ENCODE measurements around the gene TMEM132C.

Gene TMEM132C

GRCh38 chr12:128537668-128538067 lies 270.7 kb downstream of the TMEM132C start:
- no peak for TF ChIP-seq CTCF (conservative IDR thresholded peaks at IDR 0.05; ENCODE audit: low read depth, low read length)
- no peak for DNase-seq (ENCODE audit: low read depth)
- H3K4me3 ChIP-seq (ENCODE audit: low read depth, low read length) = no peak overlapping the region

GRCh38 chr12:128542844-128543243 lies 275.9 kb downstream of the TMEM132C start:
- DNase-seq (ENCODE audit: low read depth) = no peak
- H3K4me3 ChIP-seq (ENCODE audit: low read depth, low read length) = no peak overlapping the region
- TF ChIP-seq CTCF (conservative IDR thresholded peaks at IDR 0.05; ENCODE audit: low read depth, low read length) = no peak

GRCh38 chr12:128543460-128543859 lies 276.5 kb downstream of the TMEM132C start:
- no peak for DNase-seq (ENCODE audit: low read depth)
- no peak for TF ChIP-seq CTCF (conservative IDR thresholded peaks at IDR 0.05; ENCODE audit: low read depth, low read length)
- H3K4me3 ChIP-seq (ENCODE audit: low read depth, low read length) = no peak overlapping the region

GRCh38 chr12:128543971-128544370 lies 277.0 kb downstream of the TMEM132C start:
- no peak for TF ChIP-seq CTCF (conservative IDR thresholded peaks at IDR 0.05; ENCODE audit: low read depth, low read length)
- no peak for DNase-seq (ENCODE audit: low read depth)

GRCh38 chr12:128548949-128549348 lies 282.0 kb downstream of the TMEM132C start:
- TF ChIP-seq CTCF (conservative IDR thresholded peaks at IDR 0.05; ENCODE audit: low read depth, low read length) = no peak
- DNase-seq (ENCODE audit: low read depth) = no peak
- no peak overlapping the region for H3K4me3 ChIP-seq (ENCODE audit: low read depth, low read length)

More at GRCh38 chr12:128543971-128544370, 277.0 kb downstream of the TMEM132C start:
- H3K4me3 ChIP-seq (ENCODE audit: low read depth, low read length) = no peak overlapping the region

GRCh38 chr12:128549601-128550218 lies 282.7 kb downstream of the TMEM132C start:
- no peak for DNase-seq (ENCODE audit: low read depth)
- no peak for TF ChIP-seq CTCF (conservative IDR thresholded peaks at IDR 0.05; ENCODE audit: low read depth, low read length)
- no peak overlapping the region for H3K4me3 ChIP-seq (ENCODE audit: low read depth, low read length)

- no peak overlapping the region for H3K4me3 ChIP-seq (ENCODE audit: low read depth, low read length)
- no peak for DNase-seq (ENCODE audit: low read depth)
- no peak for TF ChIP-seq CTCF (conservative IDR thresholded peaks at IDR 0.05; ENCODE audit: low read depth, low read length)
Measured at GRCh38 chr12:128551266-128551665, 284.3 kb downstream of the TMEM132C start.
